ENCODE data around the gene FADS1. TPM values are rescaled to one million over a fixed set of nuclear protein-coding genes. Genes with fewer than 3 reads are reported as not detected.

Gene FADS1
- total RNA-seq, 1 donor from 2014 or later: 96.3 TPM

GRCh38 chr11:61830237-61831105 is 13.7 kb upstream of the FADS1 start:
- no peak for TF ChIP-seq CTCF (IDR thresholded peaks at IDR 0.05; ENCODE audit: insufficient read depth, low read length, poor library complexity, severe bottlenecking)
- H3K27me3 ChIP-seq (ENCODE audit: control insufficient read depth, insufficient read depth, low read length): no peaks in the 10 kb centered on the region
- H3K36me3 ChIP-seq (ENCODE audit: control insufficient read depth, insufficient read depth, low read length): no peaks in the 10 kb centered on the region
- no peak for DNase-seq (ENCODE audit: low read depth)
- peak overlapping the region; percentile 84 for H3K4me3 ChIP-seq (ENCODE audit: low read depth, low read length)

GRCh38 chr11:61829806-61830205 is 13.0 kb upstream of the FADS1 start:
- DNase-seq (ENCODE audit: low read depth): no peak
- no peak for TF ChIP-seq CTCF (IDR thresholded peaks at IDR 0.05; ENCODE audit: insufficient read depth, low read length, poor library complexity, severe bottlenecking)
- H3K36me3 ChIP-seq (ENCODE audit: control insufficient read depth, insufficient read depth, low read length): no peaks in the 10 kb centered on the region
- peak overlapping the region; percentile 84 for H3K4me3 ChIP-seq (ENCODE audit: low read depth, low read length)
- H3K27me3 ChIP-seq (ENCODE audit: control insufficient read depth, insufficient read depth, low read length): no peaks in the 10 kb centered on the region

GRCh38 chr11:61828629-61829407 is 12.0 kb upstream of the FADS1 start:
- H3K27me3 ChIP-seq (ENCODE audit: control insufficient read depth, insufficient read depth, low read length): no peaks in the 10 kb centered on the region
- no peak for DNase-seq (ENCODE audit: low read depth)
- H3K36me3 ChIP-seq (ENCODE audit: control insufficient read depth, insufficient read depth, low read length): no peaks in the 10 kb centered on the region
- TF ChIP-seq CTCF (IDR thresholded peaks at IDR 0.05; ENCODE audit: insufficient read depth, low read length, poor library complexity, severe bottlenecking): peak; percentile 66
- H3K4me3 ChIP-seq (ENCODE audit: low read depth, low read length): peak overlapping the region; percentile 84

- H3K27me3 ChIP-seq (ENCODE audit: control insufficient read depth, insufficient read depth, low read length): no peaks in the 10 kb centered on the region
- H3K4me3 ChIP-seq (ENCODE audit: low read depth, low read length): peak overlapping the region; percentile 84
- no peaks in the 10 kb centered on the region for H3K36me3 ChIP-seq (ENCODE audit: control insufficient read depth, insufficient read depth, low read length)
- no peak for TF ChIP-seq CTCF (IDR thresholded peaks at IDR 0.05; ENCODE audit: insufficient read depth, low read length, poor library complexity, severe bottlenecking)
- no peak for DNase-seq (ENCODE audit: low read depth)
Observed at GRCh38 chr11:61828379-61828628, 11.5 kb upstream of the FADS1 start.

- DNase-seq (ENCODE audit: low read depth): peak; percentile 81
- Histone ChIP-seq H3K36me3 (ENCODE audit: control insufficient read depth, insufficient read depth, low read length) (no peaks in the 10 kb centered on the region), H3K27me3 (ENCODE audit: control insufficient read depth, insufficient read depth, low read length) (no peaks in the 10 kb centered on the region), H3K4me3 (ENCODE audit: low read depth, low read length) (peak within 1 kb of the TSS; percentile 84)
- TF ChIP-seq CTCF (IDR thresholded peaks at IDR 0.05; ENCODE audit: insufficient read depth, low read length, poor library complexity, severe bottlenecking): no peak
Observed at GRCh38 chr11:61827571-61828378, 11.0 kb upstream of the FADS1 start, which contains the start of gene FADS2. TSS of gene FADS2 (plus strand) at chr11:61828300. CDS start at chr11:61828391, 91 bp downstream.
